Measurements from ENCODE around the gene JCHAIN. TPM values are rescaled to one million over a fixed set of nuclear protein-coding genes. Genes with fewer than 3 reads are reported as not detected.
A peak's percentile ranks its signal among the peaks of the same experiment; 100 is the strongest.
"Not testable (repeated sequence)": the region's sequence is repeated elsewhere in the genome, so short reads cannot be mapped to it uniquely, and the experiment has no call there.

JCHAIN gene
- total RNA-seq, 1 donor from 2014 or later, result under 0.01 TPM

DNA sequence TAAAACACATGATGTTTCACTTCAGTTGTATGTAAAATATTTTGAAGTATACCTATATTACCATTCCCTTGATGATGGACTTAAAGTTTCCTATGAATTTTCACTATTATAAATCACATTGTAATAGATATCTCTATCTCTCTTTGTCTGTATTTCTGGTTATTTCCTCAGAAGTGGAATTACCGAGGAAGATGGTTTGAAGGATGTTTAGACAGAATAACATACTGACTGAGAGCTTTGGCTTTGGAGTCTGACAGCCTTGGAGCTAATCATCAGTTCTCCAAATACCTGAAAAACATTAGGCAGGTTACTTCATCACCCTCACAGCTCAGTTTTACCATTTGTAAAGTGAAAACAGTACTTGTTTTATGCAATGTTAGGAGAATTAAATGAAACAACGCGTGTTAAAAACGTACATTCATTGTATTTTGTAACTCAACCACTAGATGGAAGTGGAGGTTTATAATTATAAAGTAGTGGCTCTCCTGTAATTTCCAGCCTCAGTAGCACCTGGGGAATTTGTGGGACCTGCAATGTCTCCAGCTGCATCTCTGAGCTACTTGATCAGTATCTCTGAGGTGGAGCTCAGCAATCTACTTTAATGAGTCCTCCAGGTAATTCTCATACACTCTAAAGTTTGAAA, 14.3 kb downstream of the JCHAIN start:
- FAIRE-seq (no peak), DNase-seq (ENCODE audit: low spot score in 2 of 2) (peak in 1 of 2 donors; percentile 33)

DNA sequence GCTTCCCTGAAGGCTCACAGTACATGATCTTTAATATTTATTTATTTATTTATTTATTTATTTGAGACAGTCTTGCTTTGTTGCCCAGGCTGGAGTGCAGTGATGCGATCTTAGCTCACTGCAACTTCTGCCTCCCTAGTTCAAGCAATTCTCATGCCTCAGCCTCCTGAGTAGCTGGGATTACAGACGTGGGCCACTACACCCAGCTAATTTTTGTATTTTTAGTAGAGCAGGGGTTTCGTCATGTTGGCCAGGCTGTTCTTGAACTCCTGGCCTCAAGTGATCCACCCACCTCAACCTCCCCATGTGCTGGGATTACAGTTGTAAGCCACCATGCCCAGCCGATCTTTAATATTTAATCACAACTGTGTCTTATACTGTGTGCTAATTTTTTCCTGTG, 15.6 kb downstream of the JCHAIN start:
- DNase-seq (ENCODE audit: low spot score in 2 of 2); FAIRE-seq: not testable (repeated sequence)

DNA sequence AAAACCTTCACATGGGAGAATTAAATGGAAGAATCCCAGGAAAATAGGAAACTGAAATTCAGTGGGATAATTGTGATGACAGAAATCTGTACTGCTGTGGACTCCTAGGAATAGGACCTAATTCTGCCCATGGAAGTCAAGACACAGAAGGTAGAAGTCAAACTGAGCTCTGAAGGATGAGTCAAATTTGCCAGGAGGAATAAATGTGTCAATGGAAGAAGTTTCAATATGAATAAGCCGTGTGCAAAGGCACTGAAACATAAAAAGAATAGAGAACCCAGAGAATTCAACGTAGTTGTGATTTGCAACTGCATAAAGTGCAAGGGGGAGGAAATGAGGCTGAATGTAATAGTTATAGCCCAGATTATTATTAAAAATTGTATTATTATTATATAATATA, 26.1 kb downstream of the JCHAIN start:
- DNase-seq (ENCODE audit: low spot score in 2 of 2) (no peak), FAIRE-seq (no peak)

DNA sequence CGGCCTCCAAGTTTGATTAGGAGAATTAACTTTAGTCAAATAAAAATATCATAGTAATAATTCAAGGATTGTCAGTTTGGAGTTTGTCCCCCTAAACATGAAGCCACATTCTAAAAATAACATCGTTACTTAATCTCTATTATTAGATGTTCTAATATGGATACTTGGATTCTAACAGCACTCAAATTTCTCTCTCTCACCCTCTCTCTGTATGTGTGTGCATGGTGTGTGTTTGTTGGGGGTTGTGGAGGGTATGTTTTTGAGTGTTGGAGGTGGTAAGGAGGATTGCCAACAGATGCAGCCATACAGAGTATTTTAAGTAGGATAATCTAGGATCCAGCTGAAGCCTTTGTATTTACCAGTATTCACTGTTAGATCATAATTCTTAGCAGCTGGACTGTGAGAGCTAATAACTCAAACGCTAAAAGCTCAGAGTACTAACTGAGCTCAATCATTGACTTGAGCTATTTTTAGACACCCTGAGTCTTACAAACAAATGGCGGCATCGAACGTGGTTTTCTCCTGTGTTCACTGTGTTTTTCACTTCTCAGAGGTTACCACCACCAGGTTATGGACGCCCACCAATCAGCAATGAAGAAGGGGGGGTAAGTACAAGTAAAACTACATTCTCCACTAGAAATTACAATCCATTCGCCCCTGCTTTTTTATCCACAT, 28.9 kb downstream of the JCHAIN start:
- no peak for FAIRE-seq

GRCh38 chr4:70634482-70634881, 31.8 kb downstream of the JCHAIN start:
- FAIRE-seq, result no peak
- DNase-seq (ENCODE audit: low spot score in 2 of 2), result no peak

More for the DNA sequence above, 28.9 kb downstream of the JCHAIN start:
- no peak for DNase-seq (ENCODE audit: low spot score in 2 of 2)

GRCh38 chr4:70632028-70632427, 34.3 kb downstream of the JCHAIN start:
- FAIRE-seq (no peak), DNase-seq (ENCODE audit: low spot score in 2 of 2) (no peak)

DNA sequence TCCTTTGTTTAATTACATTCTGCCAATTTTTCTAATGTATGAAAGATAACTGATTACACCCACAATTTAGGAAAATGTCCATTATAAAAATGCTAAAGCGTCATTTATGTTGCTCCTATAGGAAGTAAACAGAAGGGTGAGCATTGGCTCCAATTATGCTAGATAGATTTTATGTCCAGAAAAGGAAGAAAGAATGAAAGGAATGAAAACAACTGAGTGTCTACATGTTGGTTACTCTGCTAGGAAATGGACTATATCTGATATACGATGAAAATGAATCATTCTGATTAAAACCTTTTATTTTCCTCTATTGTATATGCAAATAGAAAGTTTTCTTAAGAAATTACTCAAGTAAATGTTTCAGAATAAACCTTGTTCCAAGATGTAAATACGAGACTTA, 36.1 kb downstream of the JCHAIN start:
- DNase-seq (ENCODE audit: low spot score in 2 of 2) (no peak), FAIRE-seq (no peak)

DNA sequence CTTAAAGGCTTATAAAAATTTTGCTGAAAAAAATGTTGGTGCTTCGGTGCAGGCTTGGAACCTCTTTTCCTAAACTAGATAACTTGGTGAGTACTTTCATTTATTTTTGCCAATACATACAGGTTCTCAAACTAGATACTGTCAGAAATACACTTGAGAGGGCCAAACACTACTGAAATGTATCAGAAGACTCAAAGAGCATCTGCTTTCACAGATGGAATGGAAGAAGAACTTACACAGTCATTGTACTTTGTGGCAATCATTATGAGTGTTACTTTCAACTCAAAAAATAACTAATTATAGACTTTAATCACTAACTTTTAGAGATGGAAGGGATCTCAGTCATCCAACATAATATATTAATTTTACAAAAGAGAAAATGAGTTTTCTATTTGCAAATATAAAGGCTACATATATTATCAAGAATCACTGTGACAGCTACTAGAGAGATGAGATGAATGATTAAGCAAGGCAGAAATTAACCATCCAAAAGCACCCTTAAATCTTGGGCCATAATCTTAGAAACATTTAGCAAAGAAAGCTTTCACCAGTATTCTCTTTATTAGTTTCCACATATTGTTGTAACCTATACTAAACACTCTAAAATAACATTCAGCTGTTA, 36.7 kb downstream of the JCHAIN start:
- FAIRE-seq (no peak), DNase-seq (ENCODE audit: low spot score in 2 of 2) (no peak)

- DNase-seq (ENCODE audit: low spot score in 2 of 2), result no peak
- no peak for FAIRE-seq
Measured at GRCh38 chr4:70628444-70628843, 37.9 kb downstream of the JCHAIN start, which contains the start of gene ENAM. Gene ENAM, plus strand, starts transcription at chr4:70628744. Its CDS starts 757 bp downstream, at chr4:70629501.

GRCh38 chr4:70627620-70628019, 38.7 kb downstream of the JCHAIN start:
- no peak for DNase-seq (ENCODE audit: low spot score in 2 of 2)
- FAIRE-seq, result no peak

DNA sequence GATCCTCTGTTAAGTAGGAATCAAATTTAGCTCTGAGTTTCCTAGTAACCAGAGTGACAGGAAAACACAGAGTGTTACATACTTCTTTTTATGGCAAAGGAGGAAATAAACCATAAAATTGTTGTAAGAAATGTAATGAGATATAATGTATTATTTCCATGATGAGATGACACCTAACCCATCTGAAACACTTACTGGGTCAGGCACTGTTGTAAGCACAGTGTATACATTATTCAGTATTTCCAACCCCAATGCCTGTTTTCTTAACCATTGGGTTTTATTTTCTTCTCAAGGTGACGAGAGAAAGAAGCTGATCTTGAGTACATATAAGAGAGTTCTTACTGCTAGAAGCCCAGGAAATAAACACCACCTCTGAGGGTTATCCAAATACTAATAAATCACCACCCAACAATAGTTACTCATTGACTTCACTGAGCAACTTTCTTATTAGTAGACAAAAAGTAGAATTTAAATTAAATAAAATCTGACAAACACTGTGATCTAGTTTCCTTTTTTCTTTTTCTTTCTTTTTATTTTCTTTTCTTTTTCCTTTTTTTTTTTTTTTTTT, 42.0 kb downstream of the JCHAIN start:
- FAIRE-seq, result no peak
- DNase-seq (ENCODE audit: low spot score in 2 of 2), result no peak

DNA sequence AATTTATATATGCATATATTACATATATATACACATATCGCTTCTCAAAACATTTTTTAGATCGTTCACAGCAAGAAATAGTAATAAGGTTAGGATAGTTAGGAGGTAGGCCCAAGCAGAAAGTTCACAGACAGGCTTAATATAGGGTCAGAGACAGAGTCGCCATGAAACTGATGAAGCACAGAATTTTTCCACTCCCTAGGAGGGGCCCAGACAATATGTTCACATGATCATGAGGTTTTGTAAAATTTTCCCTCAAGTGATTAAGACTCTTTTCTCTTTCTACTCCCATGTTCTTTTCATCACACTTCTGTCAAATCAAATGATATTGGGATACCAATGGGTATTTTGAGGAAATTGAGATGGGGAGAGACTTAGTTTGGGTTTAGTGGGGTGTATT, 43.0 kb downstream of the JCHAIN start:
- FAIRE-seq (no peak), DNase-seq (ENCODE audit: low spot score in 2 of 2) (no peak)

DNA sequence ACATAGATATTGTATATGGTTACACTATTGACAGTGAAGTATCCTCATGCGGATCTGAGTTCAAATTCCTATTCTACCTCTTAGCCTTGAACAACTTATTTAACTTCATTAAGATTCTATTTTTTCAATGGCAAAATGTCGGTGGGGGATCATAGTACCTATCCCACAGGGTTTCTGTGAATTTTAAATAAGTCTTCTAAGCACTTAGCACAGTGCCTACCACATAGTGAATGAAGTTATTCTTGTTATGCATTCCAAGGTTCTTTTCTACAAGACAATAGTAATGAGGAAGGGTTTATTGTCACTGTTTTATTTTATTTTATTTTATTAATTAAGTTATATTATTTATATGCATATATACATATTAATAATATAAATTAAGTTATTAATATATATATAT, 46.5 kb downstream of the JCHAIN start:
- no peak for FAIRE-seq
- no peak for DNase-seq (ENCODE audit: low spot score in 2 of 2)

DNA sequence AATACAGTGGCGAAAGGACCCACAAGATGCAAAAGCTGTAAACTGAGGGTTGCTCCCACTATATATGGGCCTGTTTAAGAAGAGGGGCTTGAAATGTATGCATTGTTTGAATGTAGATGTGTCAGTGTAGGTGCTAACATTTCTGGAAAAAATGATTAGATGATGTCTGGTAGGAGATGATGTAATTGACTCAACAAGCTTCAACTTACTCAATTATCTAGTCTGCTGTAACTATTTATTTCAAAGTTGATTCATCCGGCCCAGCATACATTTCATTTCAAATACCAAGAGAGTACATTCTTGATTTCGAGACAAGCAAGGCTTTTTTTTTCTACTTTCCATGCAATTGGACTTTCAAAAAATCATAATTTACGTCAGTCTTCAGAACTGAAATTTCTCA, 47.0 kb downstream of the JCHAIN start:
- no peak for FAIRE-seq
- no peak for DNase-seq (ENCODE audit: low spot score in 2 of 2)

DNA sequence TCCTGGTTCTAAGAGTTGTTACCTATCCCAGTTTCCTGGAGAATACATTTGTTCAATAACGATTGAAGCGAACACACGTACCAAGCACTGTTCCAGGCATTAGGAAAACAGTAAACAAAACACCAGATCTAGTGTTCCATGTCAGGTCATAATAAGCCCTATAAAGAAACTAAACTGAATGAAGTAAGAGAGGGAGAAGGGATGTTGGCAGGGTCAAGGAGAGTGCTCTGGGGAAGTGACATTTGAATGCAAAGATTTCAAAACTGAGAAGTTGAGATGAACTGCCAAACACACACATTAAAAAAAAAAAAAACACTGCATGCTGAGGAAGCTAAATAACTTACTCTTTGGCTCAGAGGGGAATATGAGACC, 52.1 kb downstream of the JCHAIN start:
- no peak for DNase-seq (ENCODE audit: low spot score in 2 of 2)
- no peak for FAIRE-seq

DNA sequence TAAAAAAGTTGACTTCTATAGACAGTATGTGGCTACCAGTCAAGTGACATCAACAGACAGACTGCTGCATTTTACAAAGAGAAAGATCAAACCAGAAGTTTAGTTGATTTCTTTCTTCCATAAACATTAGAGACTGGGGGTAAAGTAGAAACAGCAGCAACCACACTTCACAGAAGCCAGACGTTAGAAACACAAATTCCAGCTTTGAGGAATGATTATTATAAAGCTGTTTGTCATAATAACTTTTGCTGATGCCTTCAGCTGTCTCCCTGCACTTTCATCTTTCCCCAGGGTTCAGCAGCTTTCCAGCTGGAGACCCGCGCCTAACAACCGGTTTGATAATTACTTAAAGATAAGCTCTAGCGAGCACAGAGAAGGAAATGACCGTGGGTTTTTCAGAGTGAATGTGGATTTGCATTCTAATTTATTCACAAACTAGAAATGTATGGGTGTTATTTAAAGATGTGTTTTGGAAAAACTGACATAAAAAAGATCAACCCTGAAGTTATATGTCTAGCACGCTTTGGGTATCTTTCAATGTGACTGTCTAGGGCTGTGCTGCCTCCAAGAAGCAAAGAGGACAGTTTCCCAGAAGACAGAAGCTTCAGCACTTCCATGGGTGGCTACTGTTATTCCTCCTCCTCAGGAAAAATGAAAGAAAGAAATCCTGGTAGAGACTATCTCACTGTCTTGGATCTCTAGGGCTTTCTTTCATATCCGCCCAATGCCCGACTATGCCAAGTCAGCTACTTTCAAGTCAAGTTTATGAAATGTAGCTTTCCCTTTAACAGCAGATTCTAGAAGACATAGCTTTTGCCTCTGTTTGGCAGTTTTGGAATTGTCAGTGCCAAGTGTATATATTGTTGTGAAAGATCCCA, 52.8 kb downstream of the JCHAIN start:
- DNase-seq (ENCODE audit: low spot score in 2 of 2) (no peak), FAIRE-seq (no peak)

DNA sequence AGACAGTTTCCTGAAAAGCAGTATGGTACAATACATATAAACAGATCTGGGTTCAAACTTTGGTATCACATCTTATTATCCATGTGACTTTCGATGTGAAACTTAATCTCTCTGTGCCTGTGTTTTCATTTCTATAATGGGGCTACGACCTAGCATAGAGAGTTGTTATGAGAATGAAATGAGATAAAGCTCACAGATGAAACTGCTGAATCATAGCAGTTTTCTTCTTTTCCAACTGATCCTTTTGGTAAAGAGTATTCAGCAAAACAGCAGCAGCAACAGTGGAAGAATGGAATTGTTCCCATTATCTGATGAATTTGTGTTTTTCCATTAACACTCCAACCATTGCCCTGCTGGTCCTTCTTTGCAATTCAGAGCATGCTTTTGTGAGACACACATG, 58.0 kb downstream of the JCHAIN start:
- DNase-seq (ENCODE audit: low spot score in 2 of 2), result no peak
- FAIRE-seq, result no peak

- FAIRE-seq, result no peak
- no peak for DNase-seq (ENCODE audit: low spot score in 2 of 2)
Measured at GRCh38 chr4:70607334-70607853, 58.9 kb downstream of the JCHAIN start.

DNA sequence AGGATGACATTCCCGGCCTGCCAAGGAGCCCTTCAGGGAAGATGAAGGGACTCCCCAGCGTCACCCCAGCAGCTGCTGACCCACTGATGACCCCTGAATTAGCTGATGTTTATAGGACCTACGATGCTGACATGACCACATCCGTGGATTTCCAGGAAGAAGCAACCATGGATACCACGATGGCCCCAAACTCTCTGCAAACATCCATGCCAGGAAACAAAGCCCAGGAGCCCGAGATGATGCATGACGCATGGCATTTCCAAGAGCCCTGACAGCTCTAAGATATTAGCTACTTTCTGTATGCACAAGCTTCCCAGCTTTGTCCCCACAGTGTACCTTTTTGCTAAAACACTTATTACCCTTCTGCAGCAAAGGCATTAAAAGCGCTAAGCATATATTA, 59.8 kb downstream of the JCHAIN start:
- no peak for FAIRE-seq
- no peak for DNase-seq (ENCODE audit: low spot score in 2 of 2)
